ENCODE data around the gene INMT.

Gene INMT

GRCh38 chr7:30789334-30789711 lies 37.4 kb downstream of the INMT start:
- no peak for DNase-seq

DNA sequence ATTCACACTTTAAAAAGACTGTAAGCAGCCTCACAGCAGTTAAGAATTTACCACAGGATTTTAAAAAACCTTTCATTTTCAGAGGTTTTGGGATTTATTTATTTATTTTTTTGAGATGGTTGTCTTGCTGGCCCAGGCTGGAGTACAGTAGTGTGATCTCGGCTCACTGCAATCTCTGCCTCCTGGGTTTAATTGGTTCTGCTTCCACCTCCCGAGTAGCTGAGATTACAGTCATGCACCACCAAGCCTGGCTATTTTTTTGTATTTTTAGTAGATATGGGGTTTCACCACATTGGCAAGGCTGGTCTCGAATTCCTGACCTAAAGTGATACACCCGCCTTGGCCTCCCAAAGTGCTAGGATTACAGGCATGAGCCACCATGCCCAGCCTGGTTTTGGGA lies 38.4 kb downstream of the INMT start:
- no peak for DNase-seq

- no peak for DNase-seq
Observed at GRCh38 chr7:30791114-30791513, 39.2 kb downstream of the INMT start.

- no peak for DNase-seq
Observed at GRCh38 chr7:30795161-30795948, 43.4 kb downstream of the INMT start.

- DNase-seq: no peak
Observed at GRCh38 chr7:30796105-30796869, 44.4 kb downstream of the INMT start.

- DNase-seq: no peak
Observed at GRCh38 chr7:30797176-30798040, 45.5 kb downstream of the INMT start.

GRCh38 chr7:30799206-30799975 lies 47.5 kb downstream of the INMT start:
- no peak for DNase-seq

- no peak for DNase-seq
Observed at GRCh38 chr7:30799976-30800661, 48.2 kb downstream of the INMT start.

DNA sequence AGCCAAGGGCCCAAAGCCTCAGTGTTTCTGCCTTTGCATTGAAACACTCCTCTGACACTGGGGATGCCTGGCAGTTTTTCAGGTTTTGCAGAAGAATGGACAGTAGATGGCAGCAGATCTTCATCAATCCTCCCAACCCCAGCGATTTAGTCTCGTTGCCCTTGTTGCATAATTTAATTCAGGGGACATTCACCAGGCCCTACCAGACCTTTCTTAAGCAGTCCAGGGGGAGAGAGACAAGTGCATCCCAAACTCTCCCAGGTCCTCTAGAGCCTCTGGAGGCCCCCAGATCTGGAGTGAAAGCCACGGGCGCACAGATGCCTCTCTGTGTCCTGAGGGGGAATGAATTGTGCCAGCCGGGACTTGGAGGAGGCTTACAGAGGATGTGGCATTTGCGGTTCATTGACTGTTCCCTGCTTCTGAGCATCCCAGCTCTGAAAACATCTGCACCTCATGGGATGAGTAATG lies 48.9 kb downstream of the INMT start:
- DNase-seq: peak; percentile 10

DNA sequence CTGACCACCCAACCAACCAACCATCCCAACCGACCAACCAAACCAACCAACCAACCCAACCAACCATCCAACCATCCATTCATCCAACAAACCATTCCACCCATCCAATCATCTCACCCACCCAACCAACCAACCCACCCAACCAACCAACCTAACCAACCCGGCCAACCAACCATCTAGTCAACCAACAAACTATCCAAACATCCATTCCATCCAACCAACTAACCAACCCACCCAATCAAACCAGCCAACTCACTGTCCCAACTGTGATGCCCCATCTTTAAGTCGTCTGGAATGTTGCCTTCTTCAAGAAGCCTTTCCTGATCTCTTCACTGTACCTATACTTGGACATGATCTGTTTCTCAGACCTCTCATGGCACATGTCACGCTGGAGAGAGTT lies 50.9 kb downstream of the INMT start:
- no peak for DNase-seq

- DNase-seq: no peak
Observed at GRCh38 chr7:30804078-30804661, 52.2 kb downstream of the INMT start.

GRCh38 chr7:30805081-30805691 lies 53.3 kb downstream of the INMT start:
- no peak for DNase-seq

GRCh38 chr7:30805931-30806330 lies 54.0 kb downstream of the INMT start:
- no peak for DNase-seq

Data from stimulated activated CD4-positive, alpha-beta T cell treated with anti-CD3 and anti-CD28 coated beads, Interleukin-1b, Interleukin-23, amount 100 ng/mL, for 48 hours (primary cell).